Measurements from ENCODE around the gene ARHGAP6.
"Not testable (repeated sequence)": the region's sequence is repeated elsewhere in the genome, so short reads cannot be mapped to it uniquely, and the experiment has no call there.

ARHGAP6 gene

GRCh38 chrX:11647138-11647537 is 18.6 kb downstream of the ARHGAP6 start:
- DNase-seq (ENCODE audit: low spot score) (no peak), FAIRE-seq (no peak)

DNA sequence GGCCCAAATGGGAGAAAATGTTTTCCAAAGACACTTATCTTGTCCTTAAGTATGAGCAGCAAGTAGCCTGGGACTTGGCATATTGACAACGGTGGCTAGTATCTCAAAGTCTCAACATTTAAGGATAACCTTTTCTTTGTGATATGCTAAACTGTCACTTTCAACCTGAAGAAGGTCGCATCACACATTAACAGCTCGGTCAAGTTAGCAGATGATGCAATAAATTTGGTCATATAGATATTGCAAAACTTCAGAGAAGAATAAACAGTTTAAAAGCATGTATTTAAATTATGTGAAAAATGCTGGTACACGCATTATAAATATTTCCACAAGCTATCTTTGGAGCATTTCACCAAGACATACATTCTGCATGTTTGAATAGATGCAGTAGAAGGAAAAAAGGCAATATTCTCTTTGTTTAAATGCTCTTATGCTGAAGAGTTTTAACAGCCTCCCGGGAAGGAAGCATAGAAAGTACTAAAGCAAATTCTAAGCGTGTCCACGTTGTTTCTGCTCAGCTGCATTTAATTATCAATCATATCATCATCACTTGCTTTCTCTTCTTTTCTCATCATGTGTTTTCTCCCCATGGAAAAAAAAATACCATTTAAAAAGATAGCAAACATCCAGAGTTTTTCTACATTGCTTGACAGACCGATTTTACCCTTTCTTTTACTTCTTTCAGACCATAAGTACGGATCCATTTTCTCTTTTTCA is 24.2 kb downstream of the ARHGAP6 start:
- DNase-seq (ENCODE audit: low spot score): no peak
- FAIRE-seq: no peak

GRCh38 chrX:11640089-11640488 is 25.6 kb downstream of the ARHGAP6 start:
- no peak for DNase-seq (ENCODE audit: low spot score)
- FAIRE-seq: no peak

DNA sequence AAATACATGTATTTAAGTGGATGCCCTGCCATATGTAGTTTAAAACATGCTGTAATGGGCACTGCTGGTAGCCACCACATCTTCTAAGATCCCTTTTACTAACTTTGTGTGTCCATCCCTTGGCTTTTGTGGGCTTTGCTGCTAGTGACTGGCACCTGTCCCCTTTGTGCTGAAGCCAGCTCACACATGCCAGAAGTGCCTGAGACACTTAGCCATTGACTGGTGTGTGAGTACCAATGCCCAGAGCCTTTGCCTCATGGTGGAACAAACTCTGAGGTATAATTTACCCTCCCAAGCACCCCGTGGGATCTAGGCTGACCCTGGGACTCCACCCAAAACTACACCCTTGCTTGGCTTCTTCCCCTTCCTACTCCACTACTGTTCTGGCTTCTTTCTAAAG is 33.0 kb downstream of the ARHGAP6 start:
- DNase-seq (ENCODE audit: low spot score) (no peak), FAIRE-seq (no peak)

GRCh38 chrX:11629593-11630211 is 36.0 kb downstream of the ARHGAP6 start:
- FAIRE-seq: no peak
- DNase-seq (ENCODE audit: low spot score): peak; percentile 10

DNA sequence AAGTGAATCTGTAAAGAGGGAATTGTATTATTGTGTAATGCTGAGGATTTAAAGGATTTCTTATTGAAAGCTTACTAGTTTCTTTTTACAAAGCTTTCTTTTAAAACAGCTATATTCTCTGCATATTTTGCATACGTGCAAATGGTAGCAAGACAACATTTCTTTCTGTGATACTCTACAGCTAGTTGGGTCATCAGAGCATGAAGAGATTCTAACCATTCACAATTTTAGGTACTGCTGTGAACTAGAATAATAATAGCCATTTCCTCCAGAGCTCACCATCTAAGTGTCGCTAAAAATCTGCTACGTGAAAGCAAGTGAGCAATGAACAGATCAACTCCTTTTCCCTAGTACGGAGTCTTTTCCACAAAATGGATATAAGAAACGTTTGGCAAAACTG is 37.3 kb downstream of the ARHGAP6 start:
- DNase-seq (ENCODE audit: low spot score) (no peak), FAIRE-seq (no peak)

DNA sequence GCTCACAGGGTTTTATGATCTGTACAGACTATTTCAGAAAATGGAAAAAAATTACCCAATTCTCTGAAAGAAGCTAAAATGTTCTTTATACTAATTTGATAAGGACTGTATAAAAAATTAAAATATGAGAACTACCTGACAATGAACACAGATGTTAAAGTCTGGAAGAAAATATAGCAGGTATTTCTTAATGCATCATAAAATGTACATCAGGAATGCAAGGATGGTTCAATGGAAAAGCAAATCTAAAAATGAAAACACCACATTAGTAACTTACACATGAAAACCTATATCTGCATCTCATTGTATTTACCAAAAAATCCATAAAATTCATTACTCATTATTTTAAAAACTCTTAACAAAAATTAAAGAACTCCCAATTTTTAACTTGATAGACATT is 39.4 kb downstream of the ARHGAP6 start:
- no peak for DNase-seq (ENCODE audit: low spot score)
- no peak for FAIRE-seq

DNA sequence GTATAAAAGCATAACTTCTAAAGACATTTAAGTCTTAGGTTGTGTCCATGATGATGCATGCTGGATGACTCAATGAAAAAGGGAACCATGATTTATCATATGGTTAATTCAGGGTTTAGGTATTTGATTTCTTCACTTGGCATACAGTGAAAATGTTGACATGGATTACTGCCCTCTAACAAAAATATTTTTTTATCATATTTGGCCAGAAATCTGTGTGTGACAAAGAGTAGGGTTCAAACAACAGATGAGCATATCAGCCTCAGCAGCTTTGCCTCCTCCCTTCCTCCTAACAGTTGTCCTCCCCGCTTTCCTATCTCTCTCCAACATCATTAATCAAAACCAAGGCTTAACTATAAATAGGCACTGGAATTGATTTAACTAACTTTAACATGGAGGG is 46.3 kb downstream of the ARHGAP6 start:
- DNase-seq (ENCODE audit: low spot score) (no peak), FAIRE-seq (no peak)

DNA sequence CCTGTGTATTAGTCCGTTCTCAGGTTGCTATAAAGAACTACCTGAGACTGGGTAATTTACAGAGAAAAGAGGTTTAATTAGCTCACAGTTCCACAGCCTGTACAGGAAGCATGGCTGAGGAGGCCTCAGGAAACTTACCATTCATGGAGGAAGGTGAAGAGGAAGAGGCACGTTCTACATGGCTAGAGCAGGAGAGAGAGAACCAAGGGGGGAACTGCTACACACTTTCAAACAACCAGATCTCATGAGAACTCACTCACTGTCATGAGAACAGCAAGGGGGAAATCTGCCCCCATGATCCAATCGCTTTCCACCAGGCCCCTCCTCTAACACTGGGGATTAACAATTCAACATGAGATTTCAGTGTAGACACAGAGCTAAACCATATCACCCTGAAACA is 51.5 kb downstream of the ARHGAP6 start:
- DNase-seq (ENCODE audit: low spot score); FAIRE-seq: not testable (repeated sequence)

DNA sequence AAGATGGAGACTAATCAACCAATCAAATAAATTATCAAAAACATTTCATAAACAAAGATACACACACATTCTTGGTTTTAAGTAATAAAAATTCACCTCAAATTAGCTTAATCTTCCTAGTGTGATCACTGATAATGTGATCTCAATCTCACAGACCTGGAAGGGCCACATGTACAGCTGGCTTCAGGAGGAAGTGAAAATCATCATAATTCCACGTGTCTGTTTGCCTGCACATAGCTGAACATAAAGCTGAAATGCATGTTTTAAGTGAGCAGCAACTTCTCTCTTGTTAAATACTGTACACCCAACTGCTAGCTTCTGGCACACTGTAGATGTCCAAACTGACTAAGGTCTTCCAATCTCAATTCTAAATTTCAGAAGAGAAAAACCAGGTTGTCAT is 53.8 kb downstream of the ARHGAP6 start:
- FAIRE-seq: no peak
- DNase-seq (ENCODE audit: low spot score): no peak

DNA sequence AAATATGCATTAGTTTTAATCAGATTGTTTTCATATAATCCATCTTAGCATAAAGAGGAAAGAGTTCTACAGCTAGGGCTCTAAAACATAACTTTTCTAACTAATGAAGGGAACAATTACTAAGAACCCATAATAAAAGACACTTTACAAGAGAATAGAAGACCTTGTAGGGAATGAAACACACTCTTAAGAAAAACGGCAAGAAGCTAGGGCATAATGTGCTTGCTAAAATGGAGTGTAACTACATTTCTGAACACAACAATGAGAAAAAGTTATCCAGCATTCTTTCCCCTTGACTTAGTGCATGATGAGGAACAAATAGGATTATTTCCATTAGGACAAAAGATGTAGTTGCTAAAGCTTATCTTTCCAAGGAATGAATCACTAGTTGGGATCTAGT is 54.6 kb downstream of the ARHGAP6 start:
- DNase-seq (ENCODE audit: low spot score) (no peak), FAIRE-seq (no peak)

DNA sequence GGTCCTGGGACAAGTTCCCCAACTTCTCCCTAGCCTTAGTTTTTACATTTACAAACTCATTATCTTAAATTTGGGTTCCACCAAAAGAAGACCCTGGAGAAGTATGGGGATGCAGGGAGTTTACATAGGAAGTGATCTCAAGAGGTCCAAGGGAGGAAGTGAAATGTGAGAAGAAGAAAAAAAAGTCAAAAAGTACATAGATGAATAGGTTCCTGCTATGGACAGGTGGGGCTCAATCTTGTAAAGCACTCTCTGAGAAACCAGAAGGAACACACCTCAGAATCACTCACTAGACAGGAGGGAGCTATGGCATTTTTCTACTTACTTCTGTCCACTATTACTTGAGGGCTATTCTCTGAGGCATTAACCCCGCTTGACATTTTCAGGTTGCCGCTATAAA is 56.6 kb downstream of the ARHGAP6 start:
- DNase-seq (ENCODE audit: low spot score): no peak
- no peak for FAIRE-seq

GRCh38 chrX:11606408-11606807 is 59.3 kb downstream of the ARHGAP6 start:
- DNase-seq (ENCODE audit: low spot score) (no peak), FAIRE-seq (no peak)

DNA sequence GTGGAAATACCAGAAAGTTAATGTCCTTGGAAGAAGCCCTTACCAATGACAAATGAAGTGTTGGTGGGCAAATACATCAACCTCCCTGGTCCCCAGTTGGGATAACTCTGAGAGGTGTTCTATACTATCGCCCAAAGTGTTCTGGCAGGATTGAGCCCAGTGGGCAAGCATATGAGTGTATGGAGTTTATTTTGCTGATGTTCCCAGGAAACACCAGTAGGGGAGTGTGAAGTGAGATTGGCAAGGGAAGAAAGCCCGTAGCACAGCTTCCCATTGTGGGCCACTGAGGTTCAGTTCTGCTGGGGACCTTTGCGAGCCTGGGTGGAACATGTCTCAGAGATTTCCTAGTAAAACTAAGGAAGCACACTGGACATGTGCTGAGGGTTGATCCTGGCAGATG is 65.1 kb downstream of the ARHGAP6 start:
- FAIRE-seq (no peak), DNase-seq (ENCODE audit: low spot score) (no peak)

DNA sequence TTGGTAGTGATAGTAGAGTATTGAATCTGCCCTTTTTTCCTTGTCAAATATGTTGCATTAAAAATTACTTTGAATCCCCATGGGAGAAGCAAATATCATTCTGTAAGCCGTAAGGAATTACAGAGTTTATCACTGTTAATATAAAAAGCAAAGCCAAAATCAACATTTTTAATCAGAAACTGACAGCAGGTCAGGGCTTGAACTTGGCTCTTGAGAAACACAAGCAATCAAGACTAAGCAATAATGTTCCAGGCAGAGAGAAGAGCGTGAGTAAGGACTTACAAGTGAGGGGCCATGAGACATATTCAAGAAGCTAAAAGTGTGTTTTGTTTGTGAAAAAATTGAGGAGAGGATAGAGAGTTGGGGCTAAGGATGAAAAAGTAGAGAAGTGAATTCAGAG is 68.2 kb downstream of the ARHGAP6 start:
- FAIRE-seq: no peak
- no peak for DNase-seq (ENCODE audit: low spot score)

- FAIRE-seq: no peak
- DNase-seq (ENCODE audit: low spot score): no peak
Observed at GRCh38 chrX:11591723-11592346, 73.9 kb downstream of the ARHGAP6 start.

- no peak for FAIRE-seq
Observed at GRCh38 chrX:11589641-11590040, 76.1 kb downstream of the ARHGAP6 start.

GRCh38 chrX:11588097-11588496 is 77.6 kb downstream of the ARHGAP6 start:
- DNase-seq (ENCODE audit: low spot score): no peak
- FAIRE-seq: no peak

More at GRCh38 chrX:11589641-11590040, 76.1 kb downstream of the ARHGAP6 start:
- no peak for DNase-seq (ENCODE audit: low spot score)

DNA sequence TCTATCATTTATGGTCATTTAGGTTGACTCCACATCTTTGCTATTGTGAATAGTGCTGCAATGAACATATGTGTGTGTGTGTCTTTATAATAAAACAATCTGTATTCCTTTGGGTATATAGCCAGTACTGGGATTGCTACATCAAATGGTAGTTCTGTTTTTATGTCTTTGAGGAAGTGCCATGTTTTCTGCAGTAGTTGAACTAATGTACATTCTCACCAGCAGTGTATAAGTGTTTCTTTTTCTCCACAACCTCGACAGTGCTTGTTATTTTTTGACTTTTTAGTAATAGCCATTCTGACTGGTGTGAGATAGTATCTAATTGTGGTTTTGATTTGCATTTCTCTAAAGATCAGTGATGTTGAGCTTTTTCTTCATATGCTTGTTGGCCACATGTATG is 80.5 kb downstream of the ARHGAP6 start:
- DNase-seq (ENCODE audit: low spot score) (no peak), FAIRE-seq (no peak)

DNA sequence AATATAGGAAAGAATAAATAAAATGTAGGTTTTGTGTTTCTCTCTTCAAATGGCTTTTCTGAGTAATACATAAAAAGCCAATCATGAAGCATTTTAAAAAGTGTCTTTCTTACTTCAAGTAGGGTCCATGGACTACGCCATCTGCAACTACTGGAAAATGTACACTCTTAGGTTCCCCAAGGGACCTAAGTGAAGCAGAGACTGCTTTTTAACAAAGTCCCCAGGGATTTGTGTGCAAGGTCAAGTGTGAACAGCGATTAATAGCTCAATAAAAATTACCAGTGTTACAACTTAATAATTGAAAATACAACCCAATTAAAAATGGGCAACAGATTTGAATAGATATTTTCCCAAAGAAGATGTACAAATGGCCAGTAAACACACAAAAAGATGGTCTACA is 84.9 kb downstream of the ARHGAP6 start:
- no peak for DNase-seq (ENCODE audit: low spot score)
- no peak for FAIRE-seq

DNA sequence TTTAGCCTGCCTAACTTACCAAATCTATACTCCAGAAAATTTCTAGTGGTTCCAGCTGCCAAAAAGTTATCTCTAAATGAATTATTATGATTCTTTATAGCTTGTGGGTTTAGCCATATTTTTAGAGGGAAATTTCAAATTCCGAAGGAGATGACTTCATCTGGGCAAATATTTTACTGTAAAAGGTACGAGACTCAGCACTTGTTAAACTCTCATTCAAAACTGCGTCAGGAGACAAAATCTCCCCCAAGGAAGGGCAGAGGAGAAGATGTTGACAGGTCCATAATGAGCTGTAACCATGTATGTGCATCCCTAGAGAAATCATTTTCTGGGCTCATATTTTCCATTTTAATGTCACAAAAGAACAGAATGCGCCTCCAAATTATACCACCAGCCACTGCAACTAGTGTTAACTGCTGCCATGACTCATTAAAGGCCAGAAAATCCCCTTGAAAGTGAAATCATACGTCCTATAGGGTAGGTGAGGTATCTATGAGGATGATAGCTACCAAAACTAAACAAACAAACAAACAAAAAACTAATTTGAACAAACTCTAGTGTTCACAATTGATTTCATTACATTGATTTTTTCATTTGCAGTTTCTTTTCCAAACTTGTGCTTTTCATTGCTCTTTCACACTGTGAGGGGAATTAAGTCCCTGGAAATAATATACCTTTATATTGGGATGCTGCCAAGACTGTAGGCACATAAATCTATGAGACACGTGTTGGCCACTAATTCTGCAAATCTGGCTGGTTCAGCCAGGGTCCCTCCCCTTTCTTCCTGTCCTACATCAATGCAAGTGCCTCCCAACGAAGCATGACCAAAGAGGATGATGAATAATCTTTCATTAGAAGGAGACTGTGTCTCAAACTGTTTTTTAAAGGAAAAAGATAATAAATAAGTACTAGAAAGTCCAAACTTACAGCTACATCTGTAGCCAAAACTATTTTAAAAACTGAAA is 85.8 kb downstream of the ARHGAP6 start:
- FAIRE-seq (no peak), DNase-seq (ENCODE audit: low spot score) (no peak)

DNA sequence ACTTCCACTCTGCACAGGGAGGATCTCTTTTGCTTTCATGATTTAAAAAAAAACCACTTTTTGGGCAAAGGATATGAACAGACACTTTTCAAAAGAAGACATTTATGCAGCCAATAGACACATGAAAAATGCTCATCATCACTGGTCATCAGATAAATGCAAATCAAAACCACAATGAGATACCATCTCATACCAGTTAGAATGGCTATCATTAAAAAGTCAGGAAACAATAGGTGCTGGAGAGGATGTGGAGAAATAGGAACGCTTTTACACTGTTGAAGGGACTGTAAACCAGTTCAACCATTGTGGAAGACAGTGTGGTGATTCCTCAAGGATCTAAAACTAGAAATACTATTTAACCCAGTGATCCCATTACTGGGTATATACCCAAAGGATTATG is 87.4 kb downstream of the ARHGAP6 start:
- DNase-seq (ENCODE audit: low spot score); FAIRE-seq: not testable (repeated sequence)

Measured in urothelium cell line (cell line).